ENCODE measurements around the gene RBPMS2. TPM values are rescaled to one million over a fixed set of nuclear protein-coding genes. Genes with fewer than 3 reads are reported as not detected.

RBPMS2 gene
- total and polyA plus RNA-seq, 2 donors (not counting 1 experiment from before 2014, with no cell fraction given) = 0.47 to 0.63 TPM

DNA sequence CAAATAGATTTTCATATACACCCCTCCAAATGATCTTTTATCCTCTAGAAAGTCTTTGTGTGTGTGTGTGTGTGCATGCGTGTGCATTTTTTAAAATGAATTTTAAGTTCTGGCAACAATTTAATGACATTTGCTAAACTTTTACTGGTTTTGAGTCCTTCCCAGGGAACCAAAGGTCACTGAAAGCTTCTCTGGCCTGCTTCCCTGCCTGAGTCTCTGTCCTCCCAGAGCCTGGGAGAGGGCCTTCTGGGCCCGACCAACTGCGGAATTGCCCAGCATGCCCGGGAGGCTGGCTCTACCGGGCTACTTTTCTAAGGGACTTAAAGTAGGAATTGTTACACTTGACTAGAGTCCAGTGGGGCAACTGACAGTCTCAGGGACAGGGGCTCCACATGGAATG, 7.4 kb upstream of the RBPMS2 start:
- peaks cover 10% of the 10 kb centered on the region for H3K4me1 Mint-ChIP-seq
- peaks cover 0 to 5% (median 0%) of the 10 kb centered on the region in 4 experiments for H3K27me3 ChIP-seq (replicated peaks in 1 of 4; ENCODE audit: control extremely low read depth in 1 of 4, control insufficient read depth in 3 of 4, insufficient read depth in 4 of 4, low read length in 3 of 4)
- no peaks in the 10 kb centered on the region for H3K9me3 Mint-ChIP-seq (ENCODE audit: insufficient read depth)
- DNase-seq (no peak), ATAC-seq (ENCODE audit: low read depth) (no peak)
- H3K9me3 ChIP-seq (ENCODE audit: control extremely low read depth in 1 of 3, control insufficient read depth in 2 of 3, insufficient read depth in 1 of 3, low read length in 2 of 3) = no peaks in the 10 kb centered on the region
- no peaks in the 10 kb centered on the region for H3K36me3 ChIP-seq (replicated peaks in 1 of 2; ENCODE audit: control extremely low read depth in 1 of 2, control insufficient read depth in 1 of 2, extremely low read depth in 1 of 2, insufficient read depth in 2 of 2, low read length in 1 of 2)
- no peak overlapping the region for H2AFZ ChIP-seq (ENCODE audit: insufficient read depth, low read depth, low read length, poor library complexity, severe bottlenecking)
- no peak overlapping the region for H3K4me2 ChIP-seq (replicated peaks; ENCODE audit: low read depth, low read length, poor library complexity, severe bottlenecking)
- H3K4me3 ChIP-seq (ENCODE audit: control extremely low read depth in 1 of 5, extremely low read depth in 1 of 5, insufficient read depth in 1 of 5, low read depth in 2 of 5, low read length in 4 of 5) = no peak overlapping the region
- H3K27ac Mint-ChIP-seq = no peak overlapping the region
- CTCF ChIA-PET = interaction anchor here (0.6 to 1.8 kb wide), 2 partner anchors 53 to 356 kb away, joined by 4 to 5 read pairs; no protein-coding TSS in a partner anchor
- H4K20me1 ChIP-seq (ENCODE audit: control insufficient read depth, insufficient read depth, low read length, poor library complexity, severe bottlenecking) = no peaks in the 10 kb centered on the region
- no peak overlapping the region for H3K4me3 Mint-ChIP-seq
- TF ChIP-seq, protein P1, sequence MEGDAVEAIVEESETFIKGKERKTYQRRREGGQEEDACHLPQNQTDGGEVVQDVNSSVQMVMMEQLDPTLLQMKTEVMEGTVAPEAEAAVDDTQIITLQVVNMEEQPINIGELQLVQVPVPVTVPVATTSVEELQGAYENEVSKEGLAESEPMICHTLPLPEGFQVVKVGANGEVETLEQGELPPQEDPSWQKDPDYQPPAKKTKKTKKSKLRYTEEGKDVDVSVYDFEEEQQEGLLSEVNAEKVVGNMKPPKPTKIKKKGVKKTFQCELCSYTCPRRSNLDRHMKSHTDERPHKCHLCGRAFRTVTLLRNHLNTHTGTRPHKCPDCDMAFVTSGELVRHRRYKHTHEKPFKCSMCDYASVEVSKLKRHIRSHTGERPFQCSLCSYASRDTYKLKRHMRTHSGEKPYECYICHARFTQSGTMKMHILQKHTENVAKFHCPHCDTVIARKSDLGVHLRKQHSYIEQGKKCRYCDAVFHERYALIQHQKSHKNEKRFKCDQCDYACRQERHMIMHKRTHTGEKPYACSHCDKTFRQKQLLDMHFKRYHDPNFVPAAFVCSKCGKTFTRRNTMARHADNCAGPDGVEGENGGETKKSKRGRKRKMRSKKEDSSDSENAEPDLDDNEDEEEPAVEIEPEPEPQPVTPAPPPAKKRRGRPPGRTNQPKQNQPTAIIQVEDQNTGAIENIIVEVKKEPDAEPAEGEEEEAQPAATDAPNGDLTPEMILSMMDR (IDR thresholded peaks at IDR 0.05) = no peak
- no peak for TF ChIP-seq EZH2 (IDR thresholded peaks at IDR 0.05; ENCODE audit: borderline replicate concordance, insufficient read depth, low read depth, low read length, poor library complexity, severe bottlenecking)
- 95% methylated on average over 2 of the region's 5 CpGs for WGBS (ENCODE audit: insufficient coverage)
- H3K4me1 ChIP-seq (ENCODE audit: control insufficient read depth in 2 of 2, insufficient read depth in 2 of 2, low read length in 2 of 2) = peaks cover 5 to 16% of the 10 kb centered on the region in 2 donors
- H3K27me3 Mint-ChIP-seq = no peaks in the 10 kb centered on the region
- no peak overlapping the region for H3K27ac ChIP-seq (ENCODE audit: low read length in 2 of 2)
- intact Hi-C loops (cut with micrococcal nuclease) = no loop called here
- POLR2A ChIA-PET = no interaction called here
- H3K9ac ChIP-seq (ENCODE audit: low read length) = no peak overlapping the region
- no peaks in the 10 kb centered on the region for H3K79me2 ChIP-seq (ENCODE audit: control insufficient read depth, insufficient read depth, low read length)

DNA sequence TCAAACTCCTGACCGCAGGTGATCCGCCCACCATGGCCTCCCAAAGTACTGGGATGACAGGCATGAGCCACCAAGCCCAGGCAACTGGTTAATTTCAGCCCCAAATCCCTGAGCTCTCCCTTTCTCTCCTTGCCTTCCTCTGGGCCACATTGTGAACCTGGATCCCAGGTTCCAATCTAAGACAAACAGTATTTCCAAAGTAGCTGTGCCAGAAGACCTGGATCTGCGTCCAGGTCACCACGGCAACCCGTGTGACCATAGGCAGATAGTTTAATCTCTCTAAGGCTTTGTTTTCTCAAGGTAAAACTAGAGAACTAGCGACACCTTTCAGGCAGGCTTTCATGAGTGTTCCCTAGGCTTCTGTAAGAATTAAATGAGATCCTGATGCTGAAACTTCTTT, 5.9 kb upstream of the RBPMS2 start:
- H3K9ac ChIP-seq (ENCODE audit: low read length) = no peak overlapping the region
- H3K27me3 ChIP-seq (replicated peaks in 1 of 4; ENCODE audit: control extremely low read depth in 1 of 4, control insufficient read depth in 3 of 4, insufficient read depth in 4 of 4, low read length in 3 of 4) = peaks cover 0 to 14% (median 1%) of the 10 kb centered on the region in 4 experiments
- whole genome bisulfite sequencing (ENCODE audit: insufficient coverage) = 98% methylated on average over 6 of the region's 6 CpGs
- ChIA-PET POLR2A (no interaction called here), CTCF (interaction anchor here (0.9 kb wide), 1 partner anchor 52 kb away, joined by 5 read pairs; no protein-coding TSS in a partner anchor)
- Mint-ChIP-seq H3K9me3 (ENCODE audit: insufficient read depth) (no peaks in the 10 kb centered on the region), H3K4me3 (no peak overlapping the region), H3K27me3 (peaks cover 11% of the 10 kb centered on the region), H3K4me1 (peaks cover 12% of the 10 kb centered on the region), H3K27ac (no peak overlapping the region)
- no peaks in the 10 kb centered on the region for H4K20me1 ChIP-seq (ENCODE audit: control insufficient read depth, insufficient read depth, low read length, poor library complexity, severe bottlenecking)
- no peak overlapping the region for H2AFZ ChIP-seq (ENCODE audit: insufficient read depth, low read depth, low read length, poor library complexity, severe bottlenecking)
- no peak for ATAC-seq (ENCODE audit: low read depth)
- no peaks in the 10 kb centered on the region for H3K36me3 ChIP-seq (replicated peaks in 1 of 2; ENCODE audit: control extremely low read depth in 1 of 2, control insufficient read depth in 1 of 2, extremely low read depth in 1 of 2, insufficient read depth in 2 of 2, low read length in 1 of 2)
- H3K4me3 ChIP-seq (ENCODE audit: control extremely low read depth in 1 of 5, extremely low read depth in 1 of 5, insufficient read depth in 1 of 5, low read depth in 2 of 5, low read length in 4 of 5) = no peak overlapping the region
- TF ChIP-seq, protein P1 (IDR thresholded peaks at IDR 0.05) = no peak
- TF ChIP-seq EZH2 (IDR thresholded peaks at IDR 0.05; ENCODE audit: borderline replicate concordance, insufficient read depth, low read depth, low read length, poor library complexity, severe bottlenecking) = no peak
- intact Hi-C loops (cut with micrococcal nuclease) = no loop called here
- no peak overlapping the region for H3K4me2 ChIP-seq (replicated peaks; ENCODE audit: low read depth, low read length, poor library complexity, severe bottlenecking)
- no peaks in the 10 kb centered on the region for H3K79me2 ChIP-seq (ENCODE audit: control insufficient read depth, insufficient read depth, low read length)
- H3K9me3 ChIP-seq (ENCODE audit: control extremely low read depth in 1 of 3, control insufficient read depth in 2 of 3, insufficient read depth in 1 of 3, low read length in 2 of 3) = no peaks in the 10 kb centered on the region
- H3K4me1 ChIP-seq (ENCODE audit: control insufficient read depth in 2 of 2, insufficient read depth in 2 of 2, low read length in 2 of 2) = peaks cover 5 to 19% of the 10 kb centered on the region in 2 donors
- DNase-seq = no peak
- H3K27ac ChIP-seq (ENCODE audit: low read length in 2 of 2) = no peak overlapping the region

Measured in B cell (primary cell).